Subcutaneous abdominal adipose tissue (tissue), 5 donors: ENCODE data around the gene LIPC.

Source experiments
- H3K27ac ChIP-seq: one replicate; pipeline ENCODE4 v1.7.0; 2013; ENCODE audit warnings: low read depth, mild to moderate bottlenecking, inconsistent platforms, low read length, moderate library complexity
- H3K27me3 ChIP-seq, 5 donors: one replicate each; pipeline ENCODE4 v1.7.0; 2013; ENCODE audit warnings: low read length in 5 of 5, inconsistent platforms in 1 of 5; ENCODE audit not compliant: control insufficient read depth in 5 of 5, insufficient read depth in 4 of 5
- H3K36me3 ChIP-seq, 5 donors: one replicate each; pipeline ENCODE4 v1.7.0; 2013; ENCODE audit warnings: low read length in 5 of 5; ENCODE audit not compliant: control insufficient read depth in 5 of 5, insufficient read depth in 5 of 5
- H3K4me1 ChIP-seq, 5 donors: one replicate each; pipeline ENCODE4 v1.7.0; 2013; ENCODE audit warnings: low read length in 5 of 5, mild to moderate bottlenecking in 3 of 5, moderate library complexity in 1 of 5; ENCODE audit not compliant: control insufficient read depth in 5 of 5, insufficient read depth in 5 of 5
- H3K4me3 ChIP-seq, 5 donors: one replicate each; pipeline ENCODE4 v1.7.0; 2013; ENCODE audit warnings: low read length in 5 of 5, low read depth in 1 of 5
- H3K9ac ChIP-seq, 5 donors: one replicate each; pipeline ENCODE4 v1.7.0; 2013; ENCODE audit warnings: low read length in 5 of 5, mild to moderate bottlenecking in 4 of 5, moderate library complexity in 3 of 5
- H3K9me3 ChIP-seq, 5 donors: one replicate each; pipeline ENCODE4 v1.7.0; 2013; ENCODE audit warnings: low read length in 5 of 5; ENCODE audit not compliant: control insufficient read depth in 5 of 5
- donor health status: healthy.
- donor health status: healthy.
- donor health status: healthy.
- donor health status: healthy.
- donor health status: healthy.

The LIPC gene

DNA sequence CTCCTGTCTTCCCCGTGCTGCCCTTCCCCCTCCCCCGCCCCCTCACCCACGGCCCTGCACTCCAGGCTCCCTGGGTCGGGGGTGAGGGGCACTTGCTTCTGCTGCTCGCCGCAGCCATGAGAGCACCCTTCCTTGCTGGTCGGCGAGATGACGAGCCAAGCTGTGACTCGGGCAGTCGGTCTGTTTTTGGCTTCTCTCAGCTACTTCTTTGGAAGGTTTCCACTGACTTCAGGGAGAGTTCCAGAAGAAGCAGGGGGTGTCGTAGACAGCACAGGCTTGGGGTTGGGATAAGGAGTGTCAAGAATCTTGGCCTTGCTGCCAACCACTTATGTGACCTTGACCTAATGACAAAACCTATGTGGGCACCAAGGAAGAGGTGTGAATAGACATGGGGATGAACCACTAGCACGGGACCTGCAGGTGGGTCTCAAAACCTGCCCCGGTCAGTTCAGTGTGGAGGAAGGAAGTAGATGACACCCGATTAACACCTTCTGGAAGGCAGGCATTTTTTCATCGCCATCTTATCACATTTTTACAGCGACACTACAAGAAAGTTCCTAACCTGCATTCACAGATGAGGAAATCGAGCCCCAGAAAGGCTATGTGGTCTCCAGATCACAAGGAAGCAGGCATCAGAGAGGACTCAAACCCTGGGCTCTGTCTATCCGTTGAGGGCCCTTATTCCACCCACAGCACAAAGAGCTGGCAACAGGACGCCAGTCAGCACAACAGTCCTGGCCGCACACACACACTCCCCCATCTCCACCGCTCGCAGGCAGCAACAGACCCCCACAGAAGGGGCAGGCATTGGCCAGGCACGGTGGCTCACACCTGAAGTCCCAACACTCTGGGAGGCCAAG is 120.9 kb downstream of the LIPC start:
- H3K4me1 ChIP-seq = peaks cover 0 to 16% (median 14%) of the 10 kb centered on the region in 5 donors
- peak overlapping the region; percentile 12 to 59 (median 45) for H3K4me3 ChIP-seq
- H3K36me3 ChIP-seq = no peaks in the 10 kb centered on the region
- peak overlapping the region; percentile 76 for H3K27ac ChIP-seq
- no peaks in the 10 kb centered on the region for H3K9me3 ChIP-seq
- peak overlapping the region in 1 of 5 donors; percentile 67 for H3K9ac ChIP-seq
- H3K27me3 ChIP-seq = no peaks in the 10 kb centered on the region

DNA sequence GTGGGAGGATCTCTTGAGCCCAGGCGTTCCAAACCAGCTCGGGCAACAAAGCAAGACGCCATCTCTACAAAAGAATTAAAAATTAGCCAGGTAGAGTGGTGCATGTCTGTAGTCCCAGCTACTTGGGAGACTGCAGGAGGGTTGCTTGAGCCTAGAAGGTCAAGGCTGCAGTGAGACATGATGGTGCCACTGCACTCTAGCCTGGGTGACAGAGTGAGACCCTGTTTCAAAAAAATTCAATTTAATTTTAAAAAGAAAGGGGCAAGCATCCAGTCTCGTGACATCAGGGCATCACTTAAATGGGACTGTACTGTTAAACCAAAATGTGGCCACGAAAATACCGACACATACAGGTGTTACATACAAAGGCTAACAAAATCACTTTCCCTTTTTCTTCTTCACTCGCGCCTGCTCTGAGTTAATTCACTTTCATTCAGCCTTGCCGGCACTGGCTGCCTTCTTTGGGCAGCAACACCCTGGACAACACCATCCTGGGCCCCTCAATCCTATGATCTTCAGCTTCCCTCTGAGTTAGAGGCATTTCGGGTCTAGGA is 121.7 kb downstream of the LIPC start:
- no peak overlapping the region for H3K4me3 ChIP-seq
- no peaks in the 10 kb centered on the region for H3K9me3 ChIP-seq
- H3K36me3 ChIP-seq = no peaks in the 10 kb centered on the region
- H3K9ac ChIP-seq = no peak overlapping the region
- no peak overlapping the region for H3K27ac ChIP-seq
- no peaks in the 10 kb centered on the region for H3K27me3 ChIP-seq
- H3K4me1 ChIP-seq = peaks cover 0 to 16% (median 13%) of the 10 kb centered on the region in 5 donors

DNA sequence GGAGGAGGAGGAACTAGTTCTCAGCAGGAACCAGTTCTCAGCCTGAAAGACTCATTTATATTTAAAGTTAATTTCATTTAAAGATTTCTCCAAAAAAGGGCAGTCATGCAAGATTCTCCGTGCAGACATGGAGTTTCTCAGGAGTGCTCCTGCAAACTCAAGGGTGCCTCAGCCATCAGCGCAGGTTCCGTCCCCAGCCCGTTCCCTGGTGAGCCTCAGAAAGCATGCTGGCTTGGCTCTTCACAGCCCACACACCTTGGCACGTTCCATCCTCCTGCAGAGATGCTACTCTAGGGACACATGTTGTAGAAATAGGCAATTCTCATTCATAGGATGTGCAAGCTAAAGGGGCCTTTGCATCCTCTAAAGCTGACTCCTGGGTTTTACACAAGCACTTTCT is 123.0 kb downstream of the LIPC start:
- peaks cover 0 to 21% (median 16%) of the 10 kb centered on the region in 5 donors for H3K4me1 ChIP-seq
- no peaks in the 10 kb centered on the region for H3K36me3 ChIP-seq
- H3K27me3 ChIP-seq = no peaks in the 10 kb centered on the region
- no peak overlapping the region for H3K9ac ChIP-seq
- no peak overlapping the region for H3K27ac ChIP-seq
- no peaks in the 10 kb centered on the region for H3K9me3 ChIP-seq
- H3K4me3 ChIP-seq = no peak overlapping the region

DNA sequence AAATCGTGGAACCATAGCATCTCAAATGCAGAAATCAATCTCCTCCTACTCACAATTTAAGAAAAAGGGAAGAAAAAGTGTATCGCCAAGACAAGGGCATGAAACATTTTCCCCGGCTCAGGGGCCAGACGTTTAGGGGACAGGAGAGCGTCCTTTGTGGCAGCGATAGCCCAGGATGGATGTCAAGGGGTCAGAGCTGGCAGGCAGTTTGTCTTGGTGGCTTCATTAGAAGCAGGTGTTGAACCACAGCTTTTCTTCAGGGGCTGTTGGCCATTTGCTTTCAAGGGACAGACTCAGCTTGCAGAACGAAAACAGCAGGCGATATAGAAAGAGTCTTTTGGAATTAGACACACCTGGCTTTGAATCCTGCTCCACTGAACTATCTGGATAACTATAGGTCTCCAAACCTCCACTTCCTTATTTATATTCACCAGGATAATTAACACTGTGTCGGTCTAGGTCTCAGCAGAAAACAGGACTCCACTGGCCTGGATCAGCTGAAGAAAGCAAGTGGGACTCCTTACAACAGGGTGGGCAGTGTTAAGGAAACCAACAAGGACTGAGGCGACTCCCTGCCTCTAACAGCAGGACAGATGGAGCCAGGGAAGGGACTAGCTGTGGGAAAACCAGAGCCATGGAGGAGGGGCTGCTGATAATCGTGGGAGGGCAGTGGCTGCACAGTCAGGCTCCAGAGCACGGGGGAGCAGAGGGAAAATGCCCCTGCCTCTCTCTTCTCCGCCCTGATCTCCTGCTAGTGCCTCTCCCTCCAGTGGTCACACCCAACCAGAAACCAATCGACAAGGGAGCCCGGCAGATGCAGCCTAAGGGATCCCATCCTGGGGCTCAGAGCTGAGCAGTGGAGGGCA is 123.6 kb downstream of the LIPC start:
- Histone ChIP-seq H3K9ac (no peak overlapping the region), H3K9me3 (no peaks in the 10 kb centered on the region), H3K4me1 (peaks cover 0 to 21% (median 16%) of the 10 kb centered on the region in 5 donors), H3K27me3 (no peaks in the 10 kb centered on the region), H3K36me3 (no peaks in the 10 kb centered on the region), H3K27ac (no peak overlapping the region), H3K4me3 (no peak overlapping the region)

DNA sequence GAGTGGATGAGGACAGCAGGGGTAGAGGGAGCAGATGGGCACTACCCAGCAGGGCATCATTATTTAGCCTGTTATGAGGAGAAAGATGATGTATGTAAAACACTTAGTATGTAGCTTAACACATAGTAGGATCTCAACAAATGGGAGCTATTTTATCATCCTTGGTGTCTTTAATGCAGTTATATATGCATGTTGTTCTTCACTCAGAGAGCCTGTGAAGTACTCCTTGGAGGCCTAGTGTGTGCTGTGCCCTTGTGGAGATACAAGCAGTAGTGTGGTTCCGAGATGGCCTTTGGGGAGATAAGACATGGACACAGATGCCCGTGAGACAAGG is 124.2 kb downstream of the LIPC start:
- no peak overlapping the region for H3K27ac ChIP-seq
- H3K4me3 ChIP-seq = no peak overlapping the region
- no peak overlapping the region for H3K9ac ChIP-seq
- H3K36me3 ChIP-seq = no peaks in the 10 kb centered on the region
- no peaks in the 10 kb centered on the region for H3K9me3 ChIP-seq
- no peaks in the 10 kb centered on the region for H3K27me3 ChIP-seq
- peaks cover 0 to 21% (median 16%) of the 10 kb centered on the region in 5 donors for H3K4me1 ChIP-seq

DNA sequence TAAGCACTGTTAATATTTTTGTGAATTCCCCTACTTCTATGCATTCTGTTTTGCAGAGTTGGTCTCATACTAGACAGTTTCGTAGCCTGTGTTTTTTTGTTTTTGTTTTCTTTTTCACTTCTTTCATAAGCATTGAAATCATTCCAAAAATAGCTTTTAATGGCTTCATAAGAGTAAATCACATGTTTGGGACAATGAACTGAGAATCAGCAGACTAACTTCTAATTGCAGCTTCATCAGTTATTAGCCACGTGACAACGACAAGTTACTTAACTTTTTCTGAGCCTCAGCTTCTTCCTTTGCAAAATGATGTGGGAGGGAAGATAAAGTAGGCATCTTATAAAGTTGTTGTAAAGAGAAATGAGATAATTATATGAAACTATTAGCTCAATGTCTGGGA is 124.8 kb downstream of the LIPC start:
- Histone ChIP-seq H3K27me3 (no peaks in the 10 kb centered on the region), H3K4me1 (peaks cover 0 to 16% (median 12%) of the 10 kb centered on the region in 5 donors), H3K4me3 (no peak overlapping the region), H3K27ac (no peak overlapping the region), H3K9me3 (no peaks in the 10 kb centered on the region), H3K36me3 (no peaks in the 10 kb centered on the region), H3K9ac (no peak overlapping the region)

DNA sequence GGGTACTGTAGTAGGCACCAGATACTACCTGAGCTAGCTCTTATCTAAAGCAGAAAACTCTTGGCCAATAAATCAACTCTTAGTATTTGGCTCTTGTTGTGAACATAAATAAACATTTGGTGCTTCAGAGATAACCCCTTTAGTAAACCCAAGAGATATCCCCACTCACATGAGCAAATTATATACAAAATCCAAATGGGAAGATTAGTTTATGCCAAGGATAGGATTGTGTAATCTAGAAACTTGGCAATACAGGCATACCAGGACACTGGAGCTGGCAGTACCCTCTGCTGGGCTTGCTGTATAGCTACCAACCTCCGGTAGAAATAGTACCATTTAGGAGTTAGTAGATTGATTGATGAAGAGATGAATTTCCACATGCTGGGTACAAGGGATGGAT is 127.0 kb downstream of the LIPC start:
- peaks cover 0 to 13% (median 0%) of the 10 kb centered on the region in 5 donors for H3K4me1 ChIP-seq

DNA sequence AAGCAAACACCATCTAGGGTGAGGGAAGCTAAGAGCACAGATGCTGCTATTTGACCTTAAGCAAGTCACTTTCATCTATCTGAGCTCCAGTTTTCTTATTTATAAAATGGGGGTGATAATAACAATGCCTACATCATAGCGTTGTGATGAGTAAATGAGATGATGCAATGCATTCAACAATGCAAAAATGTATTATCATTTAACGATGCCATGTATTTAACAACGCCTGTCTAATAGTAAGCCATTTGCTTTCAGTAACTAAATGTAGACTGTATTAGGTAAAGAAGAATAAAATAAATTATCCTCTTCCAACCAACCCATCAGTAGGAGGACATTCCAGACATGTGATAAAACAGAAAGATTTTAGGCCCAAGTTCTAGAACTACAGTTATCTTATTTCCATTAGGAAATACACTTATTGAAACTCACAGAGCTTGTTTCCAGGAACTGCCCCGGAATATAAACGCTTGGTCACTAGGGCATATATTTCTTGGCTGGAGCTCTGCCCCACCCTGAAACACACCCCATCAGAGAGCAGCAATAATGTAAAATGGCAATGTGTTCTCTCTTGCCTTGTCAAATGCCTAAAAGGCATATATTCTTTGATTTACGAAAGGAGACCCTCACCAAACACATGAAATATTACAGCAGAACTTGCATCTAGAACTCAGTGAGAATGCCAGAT is 128.3 kb downstream of the LIPC start:
- Histone ChIP-seq H3K27me3 (no peaks in the 10 kb centered on the region), H3K27ac (no peak overlapping the region), H3K9ac (no peak overlapping the region), H3K36me3 (no peaks in the 10 kb centered on the region), H3K9me3 (no peaks in the 10 kb centered on the region), H3K4me1 (peaks cover 0 to 16% (median 3%) of the 10 kb centered on the region in 5 donors), H3K4me3 (no peak overlapping the region)

More for the DNA sequence above, 127.0 kb downstream of the LIPC start:
- H3K9me3 ChIP-seq = no peaks in the 10 kb centered on the region
- no peak overlapping the region for H3K4me3 ChIP-seq
- no peaks in the 10 kb centered on the region for H3K36me3 ChIP-seq
- H3K27me3 ChIP-seq = no peaks in the 10 kb centered on the region
- H3K9ac ChIP-seq = no peak overlapping the region
- no peak overlapping the region for H3K27ac ChIP-seq

DNA sequence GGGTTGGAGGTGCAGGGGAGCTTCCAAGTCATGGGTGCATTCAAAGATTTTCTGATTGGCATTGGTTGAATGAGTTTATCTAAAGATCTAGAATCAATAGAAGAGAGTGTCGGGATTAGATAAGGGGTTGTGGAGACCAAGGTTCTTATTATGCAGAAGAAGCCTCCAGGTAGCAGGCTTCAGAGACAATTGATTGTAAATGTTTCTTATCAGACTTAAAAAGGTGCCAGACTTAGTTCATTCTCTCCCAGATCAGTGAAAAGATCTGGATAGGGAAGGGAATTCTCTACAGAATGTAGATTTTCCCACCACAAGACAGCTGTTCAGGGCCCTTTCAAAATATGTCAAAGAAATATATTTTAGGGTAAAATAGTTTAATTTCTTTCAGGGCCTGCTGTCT is 129.5 kb downstream of the LIPC start:
- Histone ChIP-seq H3K4me3 (no peak overlapping the region), H3K9ac (no peak overlapping the region), H3K9me3 (no peaks in the 10 kb centered on the region), H3K36me3 (no peaks in the 10 kb centered on the region), H3K27me3 (no peaks in the 10 kb centered on the region), H3K27ac (no peak overlapping the region), H3K4me1 (peaks cover 0 to 28% (median 12%) of the 10 kb centered on the region in 5 donors)
